Erythroblast (primary cell): Measurements from ENCODE around the gene MYO16.

ENCODE experiments used
- GATA1 ChIP-seq: IDR thresholded peaks from 2 replicates; pipeline ENCODE4 v1.6.1; 2011; ENCODE audit warnings: low read depth, mild to moderate bottlenecking, control low read depth, low read length, moderate library complexity
- POLR2A ChIP-seq: IDR thresholded peaks from 2 replicates; pipeline ENCODE4 v1.6.1; 2011; ENCODE audit warnings: mild to moderate bottlenecking, low read length

- TF ChIP-seq POLR2A (no peak), GATA1 (no peak)
Observed at GRCh38 chr13:109246001-109246400, 616.6 kb downstream of the MYO16 start.
